Thyroid gland (tissue), 4 donors: ENCODE data around the gene CST9. TPM values are rescaled to one million over a fixed set of nuclear protein-coding genes. Genes with fewer than 3 reads are reported as not detected.

ENCODE experiments used
- DNase-seq, 2 donors: peaks; one replicate each; pipeline ENCODE4 v3.0.0-alpha.2; 2019
- H3K27ac ChIP-seq, 3 donors: fragments of 200-600 bp; sonication (generic); 1 replicate in 2 of 3; 2 replicates in 1 of 3; pipeline ENCODE4 v1.5.1; 2016 to 2019; ENCODE audit warnings: mild to moderate bottlenecking in 1 of 3, moderate library complexity in 1 of 3
- H3K27me3 ChIP-seq: fragments of 200-600 bp; sonication (generic); one replicate; pipeline ENCODE4 v1.5.1; 2019
- H3K36me3 ChIP-seq, 2 donors: fragments of 200-600 bp; sonication (generic); one replicate each; pipeline ENCODE4 v1.5.1; 2016 to 2019
- H3K4me1 ChIP-seq, 2 donors: fragments of 200-600 bp; sonication (generic); one replicate each; pipeline ENCODE4 v1.5.1; 2017 to 2019
- H3K4me3 ChIP-seq, 3 donors: fragments of 200-600 bp; sonication (generic); replicated peaks in 1 of 3; 1 replicate in 2 of 3; 2 replicates in 1 of 3; pipeline ENCODE4 v1.5.1; 2016; ENCODE audit warnings: mild to moderate bottlenecking in 1 of 3
- H3K9me3 ChIP-seq: fragments of 200-600 bp; sonication (generic); one replicate; pipeline ENCODE4 v1.5.1; 2017
- CTCF ChIP-seq, 6 experiments: fragments of 200-600 bp in 3 of 6; fragments of 450-650 bp in 3 of 6; sonication (generic) in 3 of 6; IDR thresholded peaks; one replicate each; pipeline ENCODE4 v1.5.1; 2016 to 2019; ENCODE audit warnings: antibody characterized with exemption in 6 of 6, mild to moderate bottlenecking in 2 of 6, inconsistent platforms in 1 of 6, moderate library complexity in 1 of 6
- POLR2A ChIP-seq, 2 donors: fragments of 450-650 bp; IDR thresholded peaks; one replicate each; pipeline ENCODE4 v1.6.1; 2017; ENCODE audit warnings: antibody characterized with exemption in 2 of 2, mild to moderate bottlenecking in 2 of 2, moderate library complexity in 1 of 2
- WGBS, 2 donors: methylation state at CpG; one replicate each; pipeline ENCODE4 v1.1.5; 2017; 5-methylcytosine and 5-hydroxymethylcytosine counted together
- intact Hi-C: fragments of 100-400 bp; cut with DNase I; formaldehyde crosslinking; loops from one replicate; pipeline ENCODE4 v1.15.1; 2023
- total RNA-seq, 4 donors: library from RNA; depleted of rRNA; stranded (reverse); fragments of >200 nt; gene quantifications; one replicate each; pipeline ENCODE4 v1.2.3, GENCODE V29; 2016

The CST9 gene
- total RNA-seq, 4 donors from 2014 or later, result not detected

DNA sequence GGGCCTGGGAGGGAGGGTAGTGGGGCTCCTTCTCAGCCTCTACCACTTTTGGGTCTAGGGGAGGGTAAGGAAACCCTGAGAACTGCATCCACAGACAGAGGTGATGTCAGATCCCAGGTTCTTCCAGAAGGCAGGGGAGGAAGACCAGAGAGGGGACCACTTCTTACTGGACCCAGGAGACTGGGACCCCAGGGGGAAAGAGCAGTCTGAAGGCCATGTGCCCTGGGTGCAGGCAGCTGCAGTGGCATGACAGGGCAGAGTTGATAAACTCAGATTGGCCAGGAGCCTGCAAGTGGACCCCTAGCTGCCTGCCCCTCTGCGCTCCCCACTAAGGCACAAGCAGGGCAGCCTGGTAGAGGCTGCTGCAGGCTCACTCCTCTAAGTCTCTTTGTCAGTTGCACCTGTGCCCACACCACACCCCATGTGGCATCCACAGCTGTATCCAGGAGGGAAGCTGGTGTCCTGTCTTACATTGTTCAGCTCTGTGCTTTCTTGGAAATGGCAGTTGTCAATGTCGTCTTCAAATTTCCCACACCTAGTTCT, 40.1 kb downstream of the CST9 start:
- intact Hi-C loops, result no loop called here
- Histone ChIP-seq H3K36me3 (no peaks in the 10 kb centered on the region), H3K4me3 (no peak overlapping the region), H3K9me3 (no peaks in the 10 kb centered on the region), H3K4me1 (no peaks in the 10 kb centered on the region), H3K27ac (no peak overlapping the region), H3K27me3 (no peaks in the 10 kb centered on the region)
- TF ChIP-seq POLR2A (IDR thresholded peaks at IDR 0.05) (no peak), CTCF (IDR thresholded peaks at IDR 0.05) (no peak)
- DNase-seq, result no peak
- WGBS, 2 donors, result 86 to 92% methylated on average over 2 of the region's 2 CpGs

GRCh38 chr20:23564927-23565326, 40.8 kb downstream of the CST9 start:
- WGBS, 2 donors, result 65 to 74% methylated on average over 3 of the region's 3 CpGs
- H3K27me3 ChIP-seq, result no peaks in the 10 kb centered on the region
- no peaks in the 10 kb centered on the region for H3K4me1 ChIP-seq
- intact Hi-C loops, result no loop called here
- H3K27ac ChIP-seq, result no peak overlapping the region
- no peaks in the 10 kb centered on the region for H3K36me3 ChIP-seq
- no peak overlapping the region for H3K4me3 ChIP-seq
- DNase-seq, result no peak
- no peaks in the 10 kb centered on the region for H3K9me3 ChIP-seq
- TF ChIP-seq POLR2A (IDR thresholded peaks at IDR 0.05), result no peak
- TF ChIP-seq CTCF (IDR thresholded peaks at IDR 0.05), result no peak

DNA sequence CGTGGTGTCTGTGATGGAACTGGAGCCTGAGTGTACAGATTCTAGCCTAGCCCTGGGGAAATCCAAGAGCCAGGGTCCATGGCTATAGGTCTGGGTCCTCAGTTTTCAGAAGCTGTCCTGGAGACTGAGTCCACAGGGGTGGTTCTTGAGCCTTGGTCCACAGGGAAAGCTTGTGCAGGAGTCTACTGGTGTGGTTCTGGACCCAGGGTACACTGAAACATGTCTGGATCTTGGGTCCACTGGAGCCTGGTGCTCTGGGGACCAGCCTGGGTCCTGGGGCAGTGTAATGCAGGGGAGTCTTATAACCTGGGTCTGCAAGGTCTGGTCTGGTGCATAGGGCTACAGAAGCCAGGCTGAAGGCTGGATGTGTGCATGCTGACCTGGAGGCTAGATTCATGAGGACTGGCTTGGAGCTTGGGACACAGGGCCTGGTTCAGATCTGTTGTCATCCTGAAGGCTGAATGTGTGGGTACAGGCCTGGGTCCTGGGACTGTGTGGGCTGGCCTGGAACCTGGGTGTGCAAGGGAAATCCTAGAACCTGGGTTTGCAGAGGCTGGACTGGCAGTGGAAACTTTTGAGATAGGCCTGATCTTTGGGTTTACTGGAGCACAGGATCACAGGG, 42.9 kb downstream of the CST9 start:
- no peak overlapping the region for H3K4me3 ChIP-seq
- intact Hi-C loops, result no loop called here
- H3K4me1 ChIP-seq, result no peaks in the 10 kb centered on the region
- TF ChIP-seq POLR2A (IDR thresholded peaks at IDR 0.05) (no peak), CTCF (IDR thresholded peaks at IDR 0.05) (no peak)
- no peaks in the 10 kb centered on the region for H3K27me3 ChIP-seq
- WGBS, 2 donors, result 83 to 91% methylated on average over 1 of the region's 1 CpG
- no peaks in the 10 kb centered on the region for H3K9me3 ChIP-seq
- DNase-seq, result no peak
- H3K27ac ChIP-seq, result no peak overlapping the region
- H3K36me3 ChIP-seq, result no peaks in the 10 kb centered on the region

DNA sequence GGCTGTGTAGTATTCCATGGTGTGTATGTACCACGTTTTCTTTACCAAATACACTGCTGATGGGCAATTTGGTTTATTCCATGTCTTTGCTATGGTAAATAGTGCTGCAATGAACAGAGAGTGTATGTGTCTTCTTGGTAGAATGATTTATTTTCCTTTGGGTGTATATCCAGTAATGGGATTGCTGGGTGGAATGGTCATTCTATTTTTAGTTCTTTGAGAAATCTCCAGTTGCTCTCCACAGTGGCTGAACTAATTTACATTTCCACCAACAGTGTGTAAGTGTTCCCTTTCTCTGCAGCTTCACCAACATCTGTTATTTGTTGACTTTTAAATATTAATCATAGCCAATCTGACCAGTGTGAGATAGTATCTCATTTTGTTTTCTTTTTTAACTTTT, 51.3 kb downstream of the CST9 start:
- 60 to 73% methylated on average over 1 of the region's 1 CpG for WGBS, 2 donors
- H3K27me3 ChIP-seq, result no peaks in the 10 kb centered on the region
- intact Hi-C loops, result no loop called here

More for the DNA sequence above, 51.3 kb downstream of the CST9 start:
- H3K36me3 ChIP-seq, result no peaks in the 10 kb centered on the region
- no peak overlapping the region for H3K27ac ChIP-seq
- H3K9me3 ChIP-seq, result no peaks in the 10 kb centered on the region
- TF ChIP-seq POLR2A (IDR thresholded peaks at IDR 0.05) (no peak), CTCF (IDR thresholded peaks at IDR 0.05) (no peak)
- H3K4me3 ChIP-seq, result no peak overlapping the region
- no peak for DNase-seq
- no peaks in the 10 kb centered on the region for H3K4me1 ChIP-seq

Other genes starting within 250 kb of the CST9 start
- gene GZF1, start 243.7 kb downstream of the CST9 start, total RNA-seq, result 10 to 100 TPM; 13.8 to 29.0 (median 15.4) TPM
- gene NAPB, start 184.4 kb downstream of the CST9 start, total RNA-seq, result 10 to 100 TPM; 22.7 to 32.1 (median 26.9) TPM
- gene CSTL1, start 166.2 kb downstream of the CST9 start, total RNA-seq, result not detected
- not detected for gene CST11, start 153.0 kb downstream of the CST9 start, total RNA-seq
- not detected for gene CST8, start 114.8 kb downstream of the CST9 start, total RNA-seq
- 1 to 10 TPM in 1 of 4 donors, not detected in 3; 1.1 TPM for gene CST9L, start 37.4 kb downstream of the CST9 start, total RNA-seq
- gene CST3, start 32.0 kb upstream of the CST9 start, total RNA-seq, result 1,000 to 10,000 TPM in 2 of 4 donors, 100 to 1,000 TPM in 2; 638 to 1,425 (median 898) TPM
- 10 to 100 TPM in 1 of 4 donors, 1 to 10 TPM in 1, under 1 TPM in 1, not detected in 1; 0.89 to 13.8 (median 3.0) TPM for gene CST4, start 83.1 kb upstream of the CST9 start, total RNA-seq
- gene CST1, start 145.0 kb upstream of the CST9 start, total RNA-seq, result not detected
- not detected for gene CST2, start 220.8 kb upstream of the CST9 start, total RNA-seq